HEK293 (cell line): ENCODE data around the gene HPDL.

Experiments used
- CTCF ChIA-PET: fragments of 350-600 bp; formaldehyde crosslinking; extraction: SDS; loops from one replicate; lab custom pipeline; 2021; ENCODE audit warnings: antibody characterized with exemption; lab: Yijun Ruan, JAX
- POLR2A ChIA-PET: fragments of 300-600 bp; formaldehyde crosslinking; extraction: SDS; loops from one replicate; lab custom pipeline; 2020; ENCODE audit warnings: antibody characterized with exemption, inconsistent platforms; lab: Yijun Ruan, JAX
- H3K27ac ChIP-seq: fragments of 200-500 bp; sonication (Bioruptor generic); 2 replicates; pipeline ENCODE4 v1.5.1; 2014; ENCODE audit warnings: low read depth, low read length, control low read depth, inconsistent platforms; ENCODE audit errors: extremely low read depth
- H3K36me3 ChIP-seq, 2 experiments: fragments of 200-500 bp in 1 of 2; sonication (Bioruptor generic) in 1 of 2; 1 replicate in 1 of 2; 2 replicates in 1 of 2; pipeline ENCODE4 v1.5.1; 2014 to 2017; ENCODE audit warnings: inconsistent platforms in 2 of 2, low read length in 2 of 2; ENCODE audit not compliant: control insufficient read depth in 2 of 2, insufficient read depth in 1 of 2
- H3K4me1 ChIP-seq: fragments of 200-500 bp; sonication (Bioruptor generic); 2 replicates; pipeline ENCODE4 v1.5.1; 2014; ENCODE audit warnings: mild to moderate bottlenecking, low read length, inconsistent platforms; ENCODE audit not compliant: control insufficient read depth, insufficient read depth
- H3K4me3 ChIP-seq: 2 replicates; pipeline ENCODE4 v1.5.1; 2011; ENCODE audit warnings: low read depth, mild to moderate bottlenecking, control low read depth, low read length, moderate library complexity
- H3K9me3 ChIP-seq: fragments of 200-500 bp; sonication (Bioruptor generic); 2 replicates; pipeline ENCODE4 v1.5.1; 2014; ENCODE audit warnings: low read depth, low read length, inconsistent platforms; ENCODE audit not compliant: control insufficient read depth, insufficient read depth
- GLIS1 ChIP-seq: fragments of 450-650 bp; formaldehyde crosslinking; IDR thresholded peaks from 2 replicates; pipeline ENCODE4 v1.5.1; 2016; ENCODE audit warnings: missing biosample characterization, missing genetic modification characterization
- HOXD13 ChIP-seq: sonication (generic); formaldehyde crosslinking; IDR thresholded peaks from 2 replicates; pipeline ENCODE4 v1.8.0; 2022; ENCODE audit warnings: missing genetic modification reagents, borderline replicate concordance
- IKZF3 ChIP-seq: fragments of 450-650 bp; IDR thresholded peaks from 2 replicates; pipeline ENCODE4 v1.5.0; 2018; ENCODE audit warnings: missing biosample characterization, mild to moderate bottlenecking, missing genetic modification characterization, moderate library complexity
- RBAK ChIP-seq: fragments of 450-650 bp; formaldehyde crosslinking; IDR thresholded peaks from 2 replicates; pipeline ENCODE4 v1.5.1; 2016; ENCODE audit warnings: missing biosample characterization, missing genetic modification characterization
- YY2 ChIP-seq: fragments of 450-650 bp; formaldehyde crosslinking; IDR thresholded peaks from 2 replicates; pipeline ENCODE4 v1.5.1; 2016; ENCODE audit warnings: missing biosample characterization, missing genetic modification characterization
- ZBTB1 ChIP-seq: fragments of 450-650 bp; formaldehyde crosslinking; IDR thresholded peaks from 2 replicates; pipeline ENCODE4 v1.5.1; 2016; ENCODE audit warnings: missing biosample characterization, missing genetic modification characterization
- ZFP3 ChIP-seq: fragments of 450-650 bp; formaldehyde crosslinking; IDR thresholded peaks from 2 replicates; pipeline ENCODE4 v1.5.1; 2016; ENCODE audit warnings: low read depth, missing biosample characterization, missing genetic modification characterization
- ZFP69B ChIP-seq: fragments of 450-650 bp; formaldehyde crosslinking; IDR thresholded peaks from 2 replicates; pipeline ENCODE4 v1.5.1; 2016; ENCODE audit warnings: missing biosample characterization, missing genetic modification characterization
- ZNF138 ChIP-seq: fragments of 450-650 bp; formaldehyde crosslinking; IDR thresholded peaks from 2 replicates; pipeline ENCODE4 v1.5.1; 2016; ENCODE audit warnings: missing biosample characterization, missing genetic modification characterization, borderline replicate concordance
- ZNF140 ChIP-seq: fragments of 450-650 bp; formaldehyde crosslinking; IDR thresholded peaks from 2 replicates; pipeline ENCODE4 v1.5.1; 2016; ENCODE audit warnings: missing biosample characterization, missing genetic modification characterization
- ZNF174 ChIP-seq: fragments of 450-650 bp; formaldehyde crosslinking; IDR thresholded peaks from 2 replicates; pipeline ENCODE4 v1.5.0; 2017; ENCODE audit warnings: missing biosample characterization, mild to moderate bottlenecking, missing genetic modification characterization
- ZNF366 ChIP-seq: fragments of 450-650 bp; formaldehyde crosslinking; conservative IDR thresholded peaks from 2 replicates; pipeline ENCODE4 v1.5.1; 2016; ENCODE audit warnings: missing biosample characterization, missing genetic modification characterization
- ZNF48 ChIP-seq: fragments of 450-650 bp; formaldehyde crosslinking; IDR thresholded peaks from 2 replicates; pipeline ENCODE4 v1.5.1; 2016; ENCODE audit warnings: missing biosample characterization, missing genetic modification characterization
- ZNF530 ChIP-seq: fragments of 450-650 bp; formaldehyde crosslinking; IDR thresholded peaks from 2 replicates; pipeline ENCODE4 v1.5.1; 2016; ENCODE audit warnings: low read depth, missing biosample characterization, missing genetic modification characterization
- ZNF610 ChIP-seq: fragments of 450-650 bp; formaldehyde crosslinking; IDR thresholded peaks from 2 replicates; pipeline ENCODE4 v1.5.1; 2016; ENCODE audit warnings: missing biosample characterization, missing genetic modification characterization, borderline replicate concordance
- ZSCAN23 ChIP-seq: fragments of 450-650 bp; formaldehyde crosslinking; IDR thresholded peaks from 2 replicates; pipeline ENCODE4 v1.5.1; 2016; ENCODE audit warnings: missing biosample characterization, missing genetic modification characterization
- TF ChIP-seq, protein P1 (sequence below): fragments of 450-650 bp; formaldehyde crosslinking; IDR thresholded peaks from 2 replicates; pipeline ENCODE4 v1.5.1; 2016; ENCODE audit warnings: missing biosample characterization, missing genetic modification characterization
- TF ChIP-seq, protein P2 (sequence below): fragments of 450-650 bp; formaldehyde crosslinking; IDR thresholded peaks from 2 replicates; pipeline ENCODE4 v1.5.1; 2016; ENCODE audit warnings: missing biosample characterization, missing genetic modification characterization

The HPDL gene

GRCh38 chr1:45306319-45306718, 20.4 kb upstream of the HPDL start:
- Histone ChIP-seq H3K27ac (no peak overlapping the region), H3K36me3 (no peaks in the 10 kb centered on the region), H3K4me3 (no peak overlapping the region), H3K9me3 (no peaks in the 10 kb centered on the region), H3K4me1 (peaks cover 5% of the 10 kb centered on the region; the same call in 1 of the 2 replicates)
- ChIA-PET CTCF (interaction anchor here (0.6 to 1.3 kb wide), 4 partner anchors 31 to 370 kb away, joined by 3 to 5 read pairs (median 3); no protein-coding TSS in a partner anchor), POLR2A (interaction anchor here (0.6 to 2.1 kb wide), 3 partner anchors 33 to 492 kb away, joined by 3 to 20 read pairs (median 3); partner anchors contain the start of genes HECTD3, MUTYH, TOE1 and UROD)
- TF ChIP-seq ZNF174 (tag by site-specific recombination) (no peak), ZNF366 (tag by site-specific recombination) (no peak), ZNF48 (tag by site-specific recombination) (no peak), IKZF3 (tag by site-specific recombination) (no peak), HOXD13 (CRISPR knock-in tag) (no peak), ZSCAN23 (tag by site-specific recombination) (no peak), ZNF610 (tag by site-specific recombination) (no peak), ZFP69B (tag by site-specific recombination) (no peak), ZBTB1 (tag by site-specific recombination) (no peak), ZNF140 (tag by site-specific recombination) (no peak), YY2 (no peak)
- TF ChIP-seq, protein P1, sequence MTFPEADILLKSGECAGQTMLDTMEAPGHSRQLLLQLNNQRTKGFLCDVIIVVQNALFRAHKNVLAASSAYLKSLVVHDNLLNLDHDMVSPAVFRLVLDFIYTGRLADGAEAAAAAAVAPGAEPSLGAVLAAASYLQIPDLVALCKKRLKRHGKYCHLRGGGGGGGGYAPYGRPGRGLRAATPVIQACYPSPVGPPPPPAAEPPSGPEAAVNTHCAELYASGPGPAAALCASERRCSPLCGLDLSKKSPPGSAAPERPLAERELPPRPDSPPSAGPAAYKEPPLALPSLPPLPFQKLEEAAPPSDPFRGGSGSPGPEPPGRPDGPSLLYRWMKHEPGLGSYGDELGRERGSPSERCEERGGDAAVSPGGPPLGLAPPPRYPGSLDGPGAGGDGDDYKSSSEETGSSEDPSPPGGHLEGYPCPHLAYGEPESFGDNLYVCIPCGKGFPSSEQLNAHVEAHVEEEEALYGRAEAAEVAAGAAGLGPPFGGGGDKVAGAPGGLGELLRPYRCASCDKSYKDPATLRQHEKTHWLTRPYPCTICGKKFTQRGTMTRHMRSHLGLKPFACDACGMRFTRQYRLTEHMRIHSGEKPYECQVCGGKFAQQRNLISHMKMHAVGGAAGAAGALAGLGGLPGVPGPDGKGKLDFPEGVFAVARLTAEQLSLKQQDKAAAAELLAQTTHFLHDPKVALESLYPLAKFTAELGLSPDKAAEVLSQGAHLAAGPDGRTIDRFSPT (tag by site-specific recombination), result no peak
- TF ChIP-seq, protein P2, sequence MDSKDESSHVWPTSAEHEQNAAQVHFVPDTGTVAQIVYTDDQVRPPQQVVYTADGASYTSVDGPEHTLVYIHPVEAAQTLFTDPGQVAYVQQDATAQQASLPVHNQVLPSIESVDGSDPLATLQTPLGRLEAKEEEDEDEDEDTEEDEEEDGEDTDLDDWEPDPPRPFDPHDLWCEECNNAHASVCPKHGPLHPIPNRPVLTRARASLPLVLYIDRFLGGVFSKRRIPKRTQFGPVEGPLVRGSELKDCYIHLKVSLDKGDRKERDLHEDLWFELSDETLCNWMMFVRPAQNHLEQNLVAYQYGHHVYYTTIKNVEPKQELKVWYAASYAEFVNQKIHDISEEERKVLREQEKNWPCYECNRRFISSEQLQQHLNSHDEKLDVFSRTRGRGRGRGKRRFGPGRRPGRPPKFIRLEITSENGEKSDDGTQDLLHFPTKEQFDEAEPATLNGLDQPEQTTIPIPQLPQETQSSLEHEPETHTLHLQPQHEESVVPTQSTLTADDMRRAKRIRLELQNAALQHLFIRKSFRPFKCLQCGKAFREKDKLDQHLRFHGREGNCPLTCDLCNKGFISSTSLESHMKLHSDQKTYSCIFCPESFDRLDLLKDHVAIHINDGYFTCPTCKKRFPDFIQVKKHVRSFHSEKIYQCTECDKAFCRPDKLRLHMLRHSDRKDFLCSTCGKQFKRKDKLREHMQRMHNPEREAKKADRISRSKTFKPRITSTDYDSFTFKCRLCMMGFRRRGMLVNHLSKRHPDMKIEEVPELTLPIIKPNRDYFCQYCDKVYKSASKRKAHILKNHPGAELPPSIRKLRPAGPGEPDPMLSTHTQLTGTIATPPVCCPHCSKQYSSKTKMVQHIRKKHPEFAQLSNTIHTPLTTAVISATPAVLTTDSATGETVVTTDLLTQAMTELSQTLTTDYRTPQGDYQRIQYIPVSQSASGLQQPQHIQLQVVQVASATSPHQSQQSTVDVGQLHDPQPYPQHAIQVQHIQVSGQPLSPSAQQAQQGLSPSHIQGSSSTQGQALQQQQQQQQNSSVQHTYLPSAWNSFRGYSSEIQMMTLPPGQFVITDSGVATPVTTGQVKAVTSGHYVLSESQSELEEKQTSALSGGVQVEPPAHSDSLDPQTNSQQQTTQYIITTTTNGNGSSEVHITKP (tag by site-specific recombination), result no peak

DNA sequence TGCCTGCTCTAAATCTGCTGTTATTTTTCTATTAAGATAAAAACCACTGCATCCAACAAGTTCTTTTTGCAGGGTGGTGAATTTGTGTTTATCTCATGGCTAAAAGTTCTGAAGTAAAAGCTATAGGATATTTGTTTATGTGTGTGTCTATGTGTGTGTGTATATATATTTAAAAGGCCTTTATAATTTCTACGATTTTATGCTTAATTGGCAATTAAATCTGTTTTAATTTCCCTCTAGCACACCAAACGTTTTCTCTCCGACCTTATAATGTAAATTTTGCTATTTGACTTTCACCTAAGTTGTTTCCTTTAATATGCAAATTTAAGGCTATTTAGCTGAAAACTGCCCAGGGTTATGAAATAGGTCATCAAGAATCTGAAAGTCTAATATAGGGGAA, 19.8 kb upstream of the HPDL start:
- no peak overlapping the region for H3K4me3 ChIP-seq
- peaks cover 5% of the 10 kb centered on the region; the same call in 1 of the 2 replicates for H3K4me1 ChIP-seq
- CTCF ChIA-PET, result interaction anchor here (0.6 to 1.3 kb wide), 3 partner anchors 8 to 371 kb away, joined by 3 read pairs; no protein-coding TSS in a partner anchor
- no peaks in the 10 kb centered on the region for H3K36me3 ChIP-seq
- TF ChIP-seq ZNF138 (no peak), ZNF530 (tag by site-specific recombination) (no peak), ZFP3 (tag by site-specific recombination) (no peak), RBAK (tag by site-specific recombination) (no peak), ZBTB1 (tag by site-specific recombination) (no peak), GLIS1 (tag by site-specific recombination) (no peak)
- TF ChIP-seq, all 188 proteins: peak for 0
- POLR2A ChIA-PET, result interaction anchor here (0.6 to 1.3 kb wide), 2 partner anchors 295 to 492 kb away, joined by 3 read pairs; partner anchors contain the start of genes HECTD3 and UROD
- no peaks in the 10 kb centered on the region for H3K9me3 ChIP-seq
- H3K27ac ChIP-seq, result no peak overlapping the region
